Measurements from ENCODE around the gene F11. TPM values are rescaled to one million over a fixed set of nuclear protein-coding genes. Genes with fewer than 3 reads are reported as not detected.

Gene F11
- total and polyA plus RNA-seq, 2 experiments from 2014 or later: 0.74 to 2.1 TPM

GRCh38 chr4:186300659-186301390 is 34.8 kb downstream of the F11 start:
- ATAC-seq (no peak), DNase-seq (ENCODE audit: low spot score) (no peak)
- H3K79me2 ChIP-seq (replicated peaks; ENCODE audit: insufficient read depth): no peaks in the 10 kb centered on the region
- no peak overlapping the region for H3K4me3 ChIP-seq
- H3K4me3 Mint-ChIP-seq: no peak overlapping the region
- H3K4me1 ChIP-seq (ENCODE audit: insufficient read depth): peaks cover 9% of the 10 kb centered on the region; the same call in 1 of the 2 replicates
- peaks cover 8% of the 10 kb centered on the region; the same call in 1 of the 2 replicates for H3K27me3 ChIP-seq (ENCODE audit: insufficient read depth)
- H3K27ac Mint-ChIP-seq: no peak overlapping the region
- no peaks in the 10 kb centered on the region for H3K9me3 Mint-ChIP-seq
- H4K20me1 ChIP-seq (replicated peaks; ENCODE audit: insufficient read depth): no peaks in the 10 kb centered on the region
- no peaks in the 10 kb centered on the region for H3K36me3 ChIP-seq (ENCODE audit: insufficient read depth)
- no peak overlapping the region for H2AFZ ChIP-seq
- no peaks in the 10 kb centered on the region; the same call in none of the 2 replicates for H3F3A ChIP-seq (replicated peaks; ENCODE audit: low read depth)
- H3K27me3 Mint-ChIP-seq (ENCODE audit: insufficient read depth, low read depth, poor library complexity): peaks cover 2% of the 10 kb centered on the region
- H3K4me1 Mint-ChIP-seq: peaks cover 13% of the 10 kb centered on the region
- no peak overlapping the region for H3K27ac ChIP-seq (ENCODE audit: low read depth)
- no peaks in the 10 kb centered on the region for H3K36me3 Mint-ChIP-seq (ENCODE audit: low read depth)
- H3K9me2 ChIP-seq (ENCODE audit: insufficient read depth): no peaks in the 10 kb centered on the region
- TF ChIP-seq, protein P1, sequence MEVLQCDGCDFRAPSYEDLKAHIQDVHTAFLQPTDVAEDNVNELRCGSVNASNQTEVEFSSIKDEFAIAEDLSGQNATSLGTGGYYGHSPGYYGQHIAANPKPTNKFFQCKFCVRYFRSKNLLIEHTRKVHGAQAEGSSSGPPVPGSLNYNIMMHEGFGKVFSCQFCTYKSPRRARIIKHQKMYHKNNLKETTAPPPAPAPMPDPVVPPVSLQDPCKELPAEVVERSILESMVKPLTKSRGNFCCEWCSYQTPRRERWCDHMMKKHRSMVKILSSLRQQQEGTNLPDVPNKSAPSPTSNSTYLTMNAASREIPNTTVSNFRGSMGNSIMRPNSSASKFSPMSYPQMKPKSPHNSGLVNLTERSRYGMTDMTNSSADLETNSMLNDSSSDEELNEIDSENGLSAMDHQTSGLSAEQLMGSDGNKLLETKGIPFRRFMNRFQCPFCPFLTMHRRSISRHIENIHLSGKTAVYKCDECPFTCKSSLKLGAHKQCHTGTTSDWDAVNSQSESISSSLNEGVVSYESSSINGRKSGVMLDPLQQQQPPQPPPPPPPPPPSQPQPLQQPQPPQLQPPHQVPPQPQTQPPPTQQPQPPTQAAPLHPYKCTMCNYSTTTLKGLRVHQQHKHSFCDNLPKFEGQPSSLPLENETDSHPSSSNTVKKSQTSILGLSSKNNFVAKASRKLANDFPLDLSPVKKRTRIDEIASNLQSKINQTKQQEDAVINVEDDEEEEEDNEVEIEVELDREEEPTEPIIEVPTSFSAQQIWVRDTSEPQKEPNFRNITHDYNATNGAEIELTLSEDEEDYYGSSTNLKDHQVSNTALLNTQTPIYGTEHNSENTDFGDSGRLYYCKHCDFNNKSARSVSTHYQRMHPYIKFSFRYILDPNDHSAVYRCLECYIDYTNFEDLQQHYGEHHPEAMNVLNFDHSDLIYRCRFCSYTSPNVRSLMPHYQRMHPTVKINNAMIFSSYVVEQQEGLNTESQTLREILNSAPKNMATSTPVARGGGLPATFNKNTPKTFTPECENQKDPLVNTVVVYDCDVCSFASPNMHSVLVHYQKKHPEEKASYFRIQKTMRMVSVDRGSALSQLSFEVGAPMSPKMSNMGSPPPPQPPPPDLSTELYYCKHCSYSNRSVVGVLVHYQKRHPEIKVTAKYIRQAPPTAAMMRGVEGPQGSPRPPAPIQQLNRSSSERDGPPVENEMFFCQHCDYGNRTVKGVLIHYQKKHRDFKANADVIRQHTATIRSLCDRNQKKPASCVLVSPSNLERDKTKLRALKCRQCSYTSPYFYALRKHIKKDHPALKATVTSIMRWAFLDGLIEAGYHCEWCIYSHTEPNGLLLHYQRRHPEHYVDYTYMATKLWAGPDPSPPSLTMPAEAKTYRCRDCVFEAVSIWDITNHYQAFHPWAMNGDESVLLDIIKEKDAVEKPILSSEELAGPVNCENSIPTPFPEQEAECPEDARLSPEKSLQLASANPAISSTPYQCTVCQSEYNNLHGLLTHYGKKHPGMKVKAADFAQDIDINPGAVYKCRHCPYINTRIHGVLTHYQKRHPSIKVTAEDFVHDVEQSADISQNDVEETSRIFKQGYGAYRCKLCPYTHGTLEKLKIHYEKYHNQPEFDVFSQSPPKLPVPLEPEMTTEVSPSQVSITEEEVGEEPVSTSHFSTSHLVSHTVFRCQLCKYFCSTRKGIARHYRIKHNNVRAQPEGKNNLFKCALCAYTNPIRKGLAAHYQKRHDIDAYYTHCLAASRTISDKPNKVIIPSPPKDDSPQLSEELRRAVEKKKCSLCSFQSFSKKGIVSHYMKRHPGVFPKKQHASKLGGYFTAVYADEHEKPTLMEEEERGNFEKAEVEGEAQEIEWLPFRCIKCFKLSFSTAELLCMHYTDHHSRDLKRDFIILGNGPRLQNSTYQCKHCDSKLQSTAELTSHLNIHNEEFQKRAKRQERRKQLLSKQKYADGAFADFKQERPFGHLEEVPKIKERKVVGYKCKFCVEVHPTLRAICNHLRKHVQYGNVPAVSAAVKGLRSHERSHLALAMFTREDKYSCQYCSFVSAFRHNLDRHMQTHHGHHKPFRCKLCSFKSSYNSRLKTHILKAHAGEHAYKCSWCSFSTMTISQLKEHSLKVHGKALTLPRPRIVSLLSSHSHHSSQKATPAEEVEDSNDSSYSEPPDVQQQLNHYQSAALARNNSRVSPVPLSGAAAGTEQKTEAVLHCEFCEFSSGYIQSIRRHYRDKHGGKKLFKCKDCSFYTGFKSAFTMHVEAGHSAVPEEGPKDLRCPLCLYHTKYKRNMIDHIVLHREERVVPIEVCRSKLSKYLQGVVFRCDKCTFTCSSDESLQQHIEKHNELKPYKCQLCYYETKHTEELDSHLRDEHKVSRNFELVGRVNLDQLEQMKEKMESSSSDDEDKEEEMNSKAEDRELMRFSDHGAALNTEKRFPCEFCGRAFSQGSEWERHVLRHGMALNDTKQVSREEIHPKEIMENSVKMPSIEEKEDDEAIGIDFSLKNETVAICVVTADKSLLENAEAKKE (CRISPR knock-in tag; IDR thresholded peaks at IDR 0.05): no peak
- TF ChIP-seq JUNB (IDR thresholded peaks at IDR 0.05; ENCODE audit: unreplicated experiment) (no peak), STAT1 (IDR thresholded peaks at IDR 0.05; ENCODE audit: unreplicated experiment) (no peak), CTCF (conservative IDR thresholded peaks at IDR 0.05; ENCODE audit: low read depth in 2 of 2) (no peak), EZH2 (IDR thresholded peaks at IDR 0.05; ENCODE audit: low read depth, unreplicated experiment) (no peak), POLR2AphosphoS5 (IDR thresholded peaks at IDR 0.05; ENCODE audit: low read depth) (no peak), CREB1 (CRISPR knock-in tag; IDR thresholded peaks at IDR 0.05; ENCODE audit: low read depth) (no peak), REST (IDR thresholded peaks at IDR 0.05; ENCODE audit: unreplicated experiment) (no peak), NANOG (IDR thresholded peaks at IDR 0.05; ENCODE audit: borderline replicate concordance) (no peak), ZNF114 (CRISPR knock-in tag; IDR thresholded peaks at IDR 0.05) (no peak), EZH2phosphoT487 (IDR thresholded peaks at IDR 0.05; ENCODE audit: unreplicated experiment) (no peak), ZNF331 (CRISPR knock-in tag; IDR thresholded peaks at IDR 0.05; ENCODE audit: low read depth) (no peak)
- TF ChIP-seq, protein P2, sequence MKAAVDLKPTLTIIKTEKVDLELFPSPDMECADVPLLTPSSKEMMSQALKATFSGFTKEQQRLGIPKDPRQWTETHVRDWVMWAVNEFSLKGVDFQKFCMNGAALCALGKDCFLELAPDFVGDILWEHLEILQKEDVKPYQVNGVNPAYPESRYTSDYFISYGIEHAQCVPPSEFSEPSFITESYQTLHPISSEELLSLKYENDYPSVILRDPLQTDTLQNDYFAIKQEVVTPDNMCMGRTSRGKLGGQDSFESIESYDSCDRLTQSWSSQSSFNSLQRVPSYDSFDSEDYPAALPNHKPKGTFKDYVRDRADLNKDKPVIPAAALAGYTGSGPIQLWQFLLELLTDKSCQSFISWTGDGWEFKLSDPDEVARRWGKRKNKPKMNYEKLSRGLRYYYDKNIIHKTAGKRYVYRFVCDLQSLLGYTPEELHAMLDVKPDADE (IDR thresholded peaks at IDR 0.05): no peak
- no peak overlapping the region for H3K4me2 ChIP-seq

Measured in GM23338 (cell line).